ENCODE data around the gene LIME1.

Gene LIME1

DNA sequence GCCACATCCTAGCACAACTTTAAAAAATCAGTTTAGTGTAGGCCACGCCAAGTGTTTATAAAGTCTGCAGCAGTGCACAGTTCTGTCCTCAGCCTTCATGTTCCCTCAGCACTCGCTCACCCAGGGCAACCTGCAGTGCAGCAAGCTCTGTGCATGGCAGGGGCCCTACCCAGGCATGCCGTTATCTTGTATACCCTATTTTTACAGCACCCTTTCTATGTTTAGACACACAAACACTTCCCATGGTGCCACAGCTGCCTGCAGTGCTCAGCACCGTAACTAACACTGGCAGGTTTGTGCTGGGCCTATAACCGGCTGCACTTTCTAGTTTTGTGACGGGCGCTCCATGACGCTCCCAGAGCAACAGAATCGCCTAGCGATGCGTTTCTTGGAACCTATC lies 50.8 kb downstream of the LIME1 start:
- H3K27me3 ChIP-seq (ENCODE audit: control insufficient read depth in 2 of 2, insufficient read depth in 2 of 2, low read length in 2 of 2) = no peaks in the 10 kb centered on the region
- H3K9me3 ChIP-seq (ENCODE audit: control insufficient read depth in 2 of 2, low read length in 2 of 2) = no peaks in the 10 kb centered on the region
- no peak overlapping the region for H3K4me3 ChIP-seq (ENCODE audit: low read length in 2 of 2)
- peaks cover 0 to under 1% of the 10 kb centered on the region in 2 donors for H3K4me1 ChIP-seq (ENCODE audit: control insufficient read depth in 2 of 2, insufficient read depth in 2 of 2, low read length in 2 of 2)
- H3K9ac ChIP-seq (ENCODE audit: low read depth in 1 of 2, low read length in 2 of 2) = no peak overlapping the region
- H3K36me3 ChIP-seq (ENCODE audit: control insufficient read depth in 2 of 2, insufficient read depth in 2 of 2, low read length in 2 of 2) = peaks cover 0 to 1% of the 10 kb centered on the region in 2 donors
- no peak overlapping the region for H3K27ac ChIP-seq (ENCODE audit: low read depth in 2 of 2, low read length in 2 of 2)

DNA sequence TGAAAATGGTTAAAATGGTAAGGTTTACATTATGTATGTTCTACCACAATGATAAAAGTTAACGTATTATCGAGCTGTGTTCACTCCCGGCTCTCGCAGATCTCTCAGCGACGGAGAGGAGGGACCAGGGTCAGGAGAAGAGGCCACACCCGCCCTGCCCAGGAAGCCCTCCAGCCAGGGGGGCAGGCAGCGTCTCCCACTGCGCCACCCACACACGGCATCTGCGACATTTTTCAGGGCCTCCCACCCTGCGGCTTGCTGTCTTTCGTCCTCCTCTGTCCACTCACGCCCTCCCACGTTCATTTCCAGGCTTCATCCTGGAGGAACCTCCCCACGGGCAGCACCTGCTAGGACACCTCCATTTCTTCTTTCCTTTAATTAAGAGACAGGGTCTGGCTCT lies 51.3 kb downstream of the LIME1 start:
- no peaks in the 10 kb centered on the region for H3K27me3 ChIP-seq (ENCODE audit: control insufficient read depth in 2 of 2, insufficient read depth in 2 of 2, low read length in 2 of 2)
- no peak overlapping the region for H3K9ac ChIP-seq (ENCODE audit: low read depth in 1 of 2, low read length in 2 of 2)
- no peaks in the 10 kb centered on the region for H3K9me3 ChIP-seq (ENCODE audit: control insufficient read depth in 2 of 2, low read length in 2 of 2)
- peaks cover 0 to 1% of the 10 kb centered on the region in 2 donors for H3K36me3 ChIP-seq (ENCODE audit: control insufficient read depth in 2 of 2, insufficient read depth in 2 of 2, low read length in 2 of 2)
- no peaks in the 10 kb centered on the region for H3K4me1 ChIP-seq (ENCODE audit: control insufficient read depth in 2 of 2, insufficient read depth in 2 of 2, low read length in 2 of 2)
- H3K4me3 ChIP-seq (ENCODE audit: low read length in 2 of 2) = no peak overlapping the region
- H3K27ac ChIP-seq (ENCODE audit: low read depth in 2 of 2, low read length in 2 of 2) = no peak overlapping the region
